H9 (cell line): ENCODE data around the gene ADM. TPM values are rescaled to one million over a fixed set of nuclear protein-coding genes. Genes with fewer than 3 reads are reported as not detected.

Experiments used
- DNase-seq: peaks from one replicate; pipeline ENCODE4 v3.0.0-alpha.2; 2017
- H2AFZ ChIP-seq: one replicate; pipeline ENCODE4 v1.6.1; 2013; ENCODE audit warnings: mild to moderate bottlenecking, low read length, control low read depth, moderate library complexity
- H2AK5ac ChIP-seq: 2 replicates; pipeline ENCODE4 v1.6.1; 2013; ENCODE audit warnings: low read length, control low read depth, mixed read lengths; ENCODE audit not compliant: insufficient read length
- H2BK120ac ChIP-seq: one replicate; pipeline ENCODE4 v1.6.1; 2013; ENCODE audit warnings: low read depth, mild to moderate bottlenecking, low read length, control low read depth, inconsistent platforms; ENCODE audit not compliant: poor library complexity, severe bottlenecking
- H2BK12ac ChIP-seq: 2 replicates; pipeline ENCODE4 v1.6.1; 2013; ENCODE audit warnings: low read length, control low read depth, mixed read lengths, low read depth; ENCODE audit not compliant: insufficient read length
- H2BK15ac ChIP-seq: 2 replicates; pipeline ENCODE4 v1.6.1; 2013; ENCODE audit warnings: low read depth, low read length, control low read depth
- H2BK20ac ChIP-seq: one replicate; pipeline ENCODE4 v1.6.1; 2013; ENCODE audit warnings: low read depth, mild to moderate bottlenecking, low read length, control low read depth, inconsistent platforms; ENCODE audit not compliant: poor library complexity, severe bottlenecking
- H2BK5ac ChIP-seq: 2 replicates; pipeline ENCODE4 v1.6.1; 2013; ENCODE audit warnings: low read length, control low read depth, mixed read lengths; ENCODE audit not compliant: insufficient read length
- H3K14ac ChIP-seq: 2 replicates; pipeline ENCODE4 v1.6.1; 2013; ENCODE audit warnings: low read length, control low read depth; ENCODE audit not compliant: insufficient read depth
- H3K18ac ChIP-seq: 2 replicates; pipeline ENCODE4 v1.6.1; 2013; ENCODE audit warnings: low read depth, mild to moderate bottlenecking, mixed read lengths, low read length, control low read depth; ENCODE audit not compliant: insufficient read length
- H3K23ac ChIP-seq: 2 replicates; pipeline ENCODE4 v1.6.1; 2013; ENCODE audit warnings: low read length, control low read depth, mixed read lengths, low read depth; ENCODE audit not compliant: insufficient read length
- H3K23me2 ChIP-seq: 2 replicates; pipeline ENCODE4 v1.6.1; 2013; ENCODE audit warnings: low read depth, mild to moderate bottlenecking, mixed read lengths, low read length, control low read depth; ENCODE audit not compliant: insufficient read length, poor library complexity, severe bottlenecking
- H3K27ac ChIP-seq: 2 replicates; pipeline ENCODE4 v1.5.1; 2013; ENCODE audit warnings: low read length, control low read depth, mixed read lengths, low read depth; ENCODE audit not compliant: insufficient read length
- H3K27me3 ChIP-seq: 2 replicates; pipeline ENCODE4 v1.6.1; 2013; ENCODE audit warnings: low read length, control low read depth, inconsistent platforms; ENCODE audit not compliant: insufficient read depth
- H3K4ac ChIP-seq: 2 replicates; pipeline ENCODE4 v1.6.1; 2013; ENCODE audit warnings: low read depth, mild to moderate bottlenecking, control low read depth, inconsistent platforms, low read length, moderate library complexity
- H3K4me1 ChIP-seq: 2 replicates; pipeline ENCODE4 v1.6.1; 2013; ENCODE audit warnings: low read length, control low read depth, inconsistent platforms; ENCODE audit not compliant: insufficient read depth
- H3K4me2 ChIP-seq: 2 replicates; pipeline ENCODE4 v1.6.1; 2013; ENCODE audit warnings: low read length, control low read depth, mixed read lengths; ENCODE audit not compliant: insufficient read length, insufficient read depth
- H3K56ac ChIP-seq: 2 replicates; pipeline ENCODE4 v1.6.1; 2013; ENCODE audit warnings: low read depth, mild to moderate bottlenecking, mixed read lengths, low read length, control low read depth; ENCODE audit not compliant: insufficient read length
- H3K79me1 ChIP-seq: 2 replicates; pipeline ENCODE4 v1.6.1; 2013; ENCODE audit warnings: low read depth, mild to moderate bottlenecking, moderate library complexity, low read length, control low read depth, inconsistent platforms; ENCODE audit not compliant: insufficient read depth, poor library complexity, severe bottlenecking
- H3K79me2 ChIP-seq: 2 replicates; pipeline ENCODE4 v1.6.1; 2013; ENCODE audit warnings: low read length, control low read depth, inconsistent platforms; ENCODE audit not compliant: insufficient read depth
- H3K9ac ChIP-seq: 2 replicates; pipeline ENCODE4 v1.6.1; 2013; ENCODE audit warnings: low read length, control low read depth, mixed read lengths; ENCODE audit not compliant: insufficient read length; ENCODE audit errors: extremely low read depth
- H3K9me3 ChIP-seq: one replicate; pipeline ENCODE4 v1.6.1; 2013; ENCODE audit warnings: low read depth, low read length, inconsistent platforms; ENCODE audit not compliant: control insufficient read depth
- H3T11ph ChIP-seq: one replicate; pipeline ENCODE4 v1.6.1; 2013; ENCODE audit warnings: mild to moderate bottlenecking, low read length, control low read depth, inconsistent platforms
- H4K20me1 ChIP-seq: one replicate; pipeline ENCODE4 v1.6.1; 2013; ENCODE audit not compliant: control insufficient read depth, insufficient read length, insufficient read depth
- H4K5ac ChIP-seq: 2 replicates; pipeline ENCODE4 v1.6.1; 2013; ENCODE audit warnings: low read depth, mild to moderate bottlenecking, mixed read lengths, low read length, control low read depth; ENCODE audit not compliant: insufficient read length
- H4K8ac ChIP-seq: replicated peaks from 2 replicates; pipeline ENCODE4 v1.6.1; 2013; ENCODE audit warnings: low read length, control low read depth, mixed read lengths, low read depth; ENCODE audit not compliant: insufficient read length
- H4K91ac ChIP-seq: 2 replicates; pipeline ENCODE4 v1.6.1; 2013; ENCODE audit warnings: low read depth, mild to moderate bottlenecking, moderate library complexity, mixed read lengths, low read length, control low read depth; ENCODE audit not compliant: insufficient read length
- H3K27ac Mint-ChIP-seq, 3 experiments: 2 replicates in 2 of 3; 3 replicates in 1 of 3; pipeline ENCODE4 v1.8.0; 2020 to 2021; ENCODE audit warnings: mixed read lengths in 3 of 3, mild to moderate bottlenecking in 1 of 3, moderate library complexity in 1 of 3
- H3K27me3 Mint-ChIP-seq: 2 replicates; pipeline ENCODE4 v1.8.0; 2021; ENCODE audit warnings: low read depth, mild to moderate bottlenecking, moderate library complexity, mixed read lengths
- H3K36me3 Mint-ChIP-seq, 3 experiments: 2 replicates in 2 of 3; 3 replicates in 1 of 3; pipeline ENCODE4 v1.8.0; 2020 to 2021; ENCODE audit warnings: low read depth in 3 of 3, mixed read lengths in 3 of 3; ENCODE audit not compliant: insufficient read depth in 1 of 3
- H3K4me1 Mint-ChIP-seq, 2 experiments: 2 replicates each; pipeline ENCODE4 v1.8.0; 2020; ENCODE audit warnings: mixed read lengths in 2 of 2
- H3K4me3 Mint-ChIP-seq, 2 experiments: 2 replicates in 1 of 2; 3 replicates in 1 of 2; pipeline ENCODE4 v1.8.0; 2020 to 2021; ENCODE audit warnings: mild to moderate bottlenecking in 2 of 2, mixed read lengths in 2 of 2, moderate library complexity in 1 of 2
- H3K9me3 Mint-ChIP-seq, 2 experiments: 2 replicates in 1 of 2; 3 replicates in 1 of 2; pipeline ENCODE4 v1.8.0; 2020; ENCODE audit warnings: mild to moderate bottlenecking in 2 of 2, mixed read lengths in 2 of 2, moderate library complexity in 1 of 2
- CTCF ChIP-seq: fragments of 200-600 bp; sonication (generic); conservative IDR thresholded peaks from 3 replicates; pipeline ENCODE4 v1.8.0; 2021; ENCODE audit warnings: antibody characterized with exemption, mild to moderate bottlenecking
- WGBS: extraction: QIAGEN DNeasy Blood & Tissue Kit; methylation state at CpG from one replicate; pipeline ENCODE4 v1.1.7; 2013; ENCODE audit warnings: missing lambda C conversion rate, low lambda C conversion rate, mixed read lengths; ENCODE audit not compliant: insufficient read length; ENCODE audit errors: extremely low coverage; 5-methylcytosine and 5-hydroxymethylcytosine counted together
- total RNA-seq: library from RNA; stranded (reverse); gene quantifications from 2 replicates; pipeline ENCODE4 v1.2.1, GENCODE V29; 2021

ADM gene
- total RNA-seq, 1 experiment from 2014 or later: 99.1 TPM

GRCh38 chr11:10319702-10320558 is 15.1 kb downstream of the ADM start:
- Histone ChIP-seq H2BK15ac (no peak overlapping the region), H2BK5ac (no peak overlapping the region), H2AK5ac (no peak overlapping the region), H3K56ac (no peak overlapping the region), H4K5ac (no peak overlapping the region), H4K91ac (no peak overlapping the region), H3K4me1 (peaks cover 14% of the 10 kb centered on the region), H3K27me3 (no peaks in the 10 kb centered on the region), H2BK120ac (no peak overlapping the region), H3T11ph (no peak overlapping the region), H3K79me1 (no peaks in the 10 kb centered on the region), H4K20me1 (no peaks in the 10 kb centered on the region), H2AFZ (no peak overlapping the region), H3K9ac (no peak overlapping the region), H3K4me2 (no peak overlapping the region), H3K27ac (no peak overlapping the region), H3K18ac (no peak overlapping the region), H3K4ac (no peak overlapping the region), H3K9me3 (no peaks in the 10 kb centered on the region), H4K8ac (no peak overlapping the region), H3K79me2 (no peaks in the 10 kb centered on the region), H2BK20ac (no peak overlapping the region), H3K14ac (no peak overlapping the region), H2BK12ac (no peak overlapping the region), H3K23me2 (no peaks in the 10 kb centered on the region), H3K23ac (no peak overlapping the region)
- no peak for TF ChIP-seq CTCF
- WGBS: 100% methylated on average over 1 of the region's 6 CpGs
- H3K36me3 Mint-ChIP-seq: no peaks in the 10 kb centered on the region
- no peaks in the 10 kb centered on the region; a peak in 1 of 5 replicates for H3K9me3 Mint-ChIP-seq
- no peaks in the 10 kb centered on the region for H3K27me3 Mint-ChIP-seq
- H3K4me3 Mint-ChIP-seq: no peak overlapping the region
- H3K27ac Mint-ChIP-seq: no peak overlapping the region
- H3K4me1 Mint-ChIP-seq: peaks cover 52 to 56% of the 10 kb centered on the region in 2 experiments
- DNase-seq: no peak
